ENCODE results near the gene WTIP. TPM values are rescaled to one million over a fixed set of nuclear protein-coding genes. Genes with fewer than 3 reads are reported as not detected.

WTIP gene
- total and polyA plus RNA-seq, 2 of the 13 experiments (the other 11 are each of a cell fraction or from before 2014, with no cell fraction given): 15.0 to 18.1 TPM

- H3K9ac ChIP-seq (ENCODE audit: insufficient read depth, low read depth, low read length): no peak overlapping the region
- peak overlapping the region; percentile 45; the same call in 1 of the 2 replicates for H3K4me2 ChIP-seq (ENCODE audit: low read depth, low read length)
- WGBS (ENCODE audit: low lambda C conversion rate): 48% methylated on average over 33 of the region's 40 CpGs
- no peaks in the 10 kb centered on the region for H3K9me3 ChIP-seq (ENCODE audit: low read length)
- H3K4me1 ChIP-seq (ENCODE audit: insufficient read depth, low read length): peaks cover 24% of the 10 kb centered on the region
- no peaks in the 10 kb centered on the region for H3K27me3 ChIP-seq (ENCODE audit: control insufficient read depth in 1 of 2, insufficient read depth in 2 of 2, low read length in 2 of 2)
- no peak overlapping the region for H2AFZ ChIP-seq (ENCODE audit: low read length)
- H3K36me3 ChIP-seq (replicated peaks in 1 of 2; ENCODE audit: control insufficient read depth in 1 of 2, insufficient read depth in 2 of 2, low read length in 2 of 2): peaks cover 1 to 4% of the 10 kb centered on the region in 2 experiments; a peak in 1 of 5 replicates
- no TSS peak for BruUV-seq (replicated peaks)
- H3K27ac ChIP-seq (ENCODE audit: extremely low read length, insufficient read depth, low read length): no peak overlapping the region
- DNase-seq (ENCODE audit: low spot score): peak; percentile 76
- peak; percentile 82 for ATAC-seq
- peak; percentile 60 for FAIRE-seq
- intact Hi-C loops (cut with micrococcal nuclease; ENCODE audit: unreplicated experiment) (loop anchor here (1.0 kb wide), 2 partner anchors 30 to 211 kb away; no protein-coding TSS in a partner anchor), in situ Hi-C loops (cut with HindIII; ENCODE audit: extremely low pct_ligation_motif_present, low pct_unique_long_range_greater_than_20kb) (loop anchor here (10.0 kb wide), 1 partner anchor 213 kb away; no protein-coding TSS in a partner anchor)
- no peak overlapping the region for H3K4me3 ChIP-seq (replicated peaks in 1 of 3; ENCODE audit: insufficient read depth in 1 of 3, low read depth in 2 of 3, low read length in 3 of 3)
- no peaks in the 10 kb centered on the region for H3K79me2 ChIP-seq (ENCODE audit: insufficient read depth, low read length)
- POLR2A ChIA-PET: interaction anchor here (0.7 kb wide), 1 partner anchor 132 kb away, joined by 3 read pairs; no protein-coding TSS in a partner anchor
- H4K20me1 ChIP-seq (ENCODE audit: insufficient read depth, low read length): no peaks in the 10 kb centered on the region
- CTCF ChIA-PET (ENCODE audit: low intra/inter-chr PET ratio, low total read pairs): interaction anchor here (0.7 to 3.9 kb wide), 4 partner anchors 20 to 211 kb away, joined by 3 to 42 read pairs (median 8); partner anchors contain the start of gene WTIP
- TF ChIP-seq ETV5 (CRISPR knock-in tag; IDR thresholded peaks at IDR 0.05; ENCODE audit: borderline replicate concordance): peak; percentile 32; the same call in 1 of the 2 replicates
- no peak for TF ChIP-seq PHF8 (CRISPR knock-in tag; IDR thresholded peaks at IDR 0.05)
- no peak for TF ChIP-seq RCOR2 (CRISPR knock-in tag; IDR thresholded peaks at IDR 0.05)
- no peak for TF ChIP-seq ATF4 (CRISPR knock-in tag; IDR thresholded peaks at IDR 0.05)
- TF ChIP-seq GTF2F1 (IDR thresholded peaks at IDR 0.05; ENCODE audit: low read length): no peak
- peak; percentile 72; the same call in 1 of the 2 replicates for TF ChIP-seq SALL1 (CRISPR knock-in tag; IDR thresholded peaks at IDR 0.05)
- no peak for TF ChIP-seq ZNF646 (CRISPR knock-in tag; IDR thresholded peaks at IDR 0.05)
- no peak for TF ChIP-seq TCF7L2 (IDR thresholded peaks at IDR 0.05; ENCODE audit: low read depth, low read length)
- no peak for TF ChIP-seq RARA (CRISPR knock-in tag; IDR thresholded peaks at IDR 0.05)
- TF ChIP-seq ZBTB43 (CRISPR knock-in tag; conservative IDR thresholded peaks at IDR 0.05): no peak
- no peak; the same call in 1 of the 2 replicates for TF ChIP-seq ZBTB39 (CRISPR knock-in tag; IDR thresholded peaks at IDR 0.05)
Measured at GRCh38 chr19:34501339-34502320, 20.1 kb downstream of the WTIP start.
